ENCODE results near the gene TRMT2A.
"Not testable (repeated sequence)": the region's sequence is repeated elsewhere in the genome, so short reads cannot be mapped to it uniquely, and the experiment has no call there.

The TRMT2A gene, protein sequence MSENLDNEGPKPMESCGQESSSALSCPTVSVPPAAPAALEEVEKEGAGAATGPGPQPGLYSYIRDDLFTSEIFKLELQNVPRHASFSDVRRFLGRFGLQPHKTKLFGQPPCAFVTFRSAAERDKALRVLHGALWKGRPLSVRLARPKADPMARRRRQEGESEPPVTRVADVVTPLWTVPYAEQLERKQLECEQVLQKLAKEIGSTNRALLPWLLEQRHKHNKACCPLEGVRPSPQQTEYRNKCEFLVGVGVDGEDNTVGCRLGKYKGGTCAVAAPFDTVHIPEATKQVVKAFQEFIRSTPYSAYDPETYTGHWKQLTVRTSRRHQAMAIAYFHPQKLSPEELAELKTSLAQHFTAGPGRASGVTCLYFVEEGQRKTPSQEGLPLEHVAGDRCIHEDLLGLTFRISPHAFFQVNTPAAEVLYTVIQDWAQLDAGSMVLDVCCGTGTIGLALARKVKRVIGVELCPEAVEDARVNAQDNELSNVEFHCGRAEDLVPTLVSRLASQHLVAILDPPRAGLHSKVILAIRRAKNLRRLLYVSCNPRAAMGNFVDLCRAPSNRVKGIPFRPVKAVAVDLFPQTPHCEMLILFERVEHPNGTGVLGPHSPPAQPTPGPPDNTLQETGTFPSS

GRCh38 chr22:20116951-20117632, at the start of gene TRMT2A:
Gene TRMT2A (minus strand): TSS chr22:20117226. CDS start chr22:20116906, 320 bp downstream.
- peak; percentile 81 to 96 for DNase-seq

DNA sequence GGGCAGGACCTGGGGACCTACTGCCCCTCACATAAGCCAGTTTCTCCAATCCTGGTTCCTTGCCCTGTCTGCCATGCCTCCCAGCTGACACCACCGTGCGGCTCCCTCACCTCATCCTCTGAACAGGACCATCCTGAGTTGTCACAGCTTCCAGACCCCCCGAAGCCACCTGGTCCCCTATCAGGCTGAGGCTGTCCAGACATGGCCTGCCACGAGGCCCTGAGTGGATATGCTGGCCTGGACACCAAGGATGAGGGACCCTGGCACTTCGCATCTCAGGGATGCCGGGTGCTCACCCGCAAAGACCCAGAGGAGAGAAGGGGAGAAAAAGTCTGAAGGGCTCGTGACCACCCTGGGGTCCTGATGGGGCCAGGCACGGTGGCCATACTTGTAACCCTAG, 49.7 kb upstream of the TRMT2A start:
- DNase-seq, result no peak

- no peak for DNase-seq
These were observed 48.9 kb upstream of the TRMT2A start for GRCh38 chr22:20165913-20166312.

DNA sequence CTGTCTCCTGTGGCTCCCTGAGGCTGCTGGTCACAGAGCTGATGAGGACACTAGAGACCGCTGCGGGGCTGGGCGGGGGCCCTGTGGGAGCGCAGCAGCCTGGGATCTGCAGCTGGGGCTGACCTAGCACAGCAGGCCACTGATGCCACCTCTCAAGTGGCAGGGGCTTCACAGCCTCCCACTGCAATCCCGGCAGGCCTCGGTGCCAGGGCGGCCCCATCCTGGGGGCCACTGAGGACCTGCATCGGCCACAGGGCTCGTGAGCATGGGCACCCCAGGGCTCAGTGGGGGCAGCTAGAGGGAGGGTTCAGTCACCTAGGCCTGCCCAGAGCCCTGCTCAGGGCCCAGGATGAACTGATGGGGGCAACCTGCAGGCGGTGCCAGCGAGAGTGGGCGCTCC, 48.4 kb upstream of the TRMT2A start:
- DNase-seq, result no peak

DNA sequence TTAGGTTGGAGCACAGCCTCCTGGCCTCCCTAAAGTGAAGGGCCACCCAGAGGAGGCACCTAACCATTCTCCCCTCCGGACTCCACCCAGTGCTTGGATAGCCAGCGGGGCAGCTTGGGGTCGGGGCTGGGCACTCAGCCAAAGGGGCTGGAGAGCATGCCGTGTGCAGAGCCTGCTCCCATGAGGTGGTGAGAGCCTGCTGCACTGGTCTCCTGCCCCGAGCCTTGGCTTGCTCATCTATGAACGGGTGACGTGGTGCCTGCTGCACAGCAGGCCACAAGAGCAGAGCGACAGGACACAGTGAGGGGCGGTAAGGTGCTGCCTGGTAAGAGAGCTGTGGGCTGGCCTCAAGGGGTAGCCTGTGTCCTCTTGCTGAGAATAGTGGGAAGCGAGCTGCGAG, 47.8 kb upstream of the TRMT2A start:
- no peak for DNase-seq

DNA sequence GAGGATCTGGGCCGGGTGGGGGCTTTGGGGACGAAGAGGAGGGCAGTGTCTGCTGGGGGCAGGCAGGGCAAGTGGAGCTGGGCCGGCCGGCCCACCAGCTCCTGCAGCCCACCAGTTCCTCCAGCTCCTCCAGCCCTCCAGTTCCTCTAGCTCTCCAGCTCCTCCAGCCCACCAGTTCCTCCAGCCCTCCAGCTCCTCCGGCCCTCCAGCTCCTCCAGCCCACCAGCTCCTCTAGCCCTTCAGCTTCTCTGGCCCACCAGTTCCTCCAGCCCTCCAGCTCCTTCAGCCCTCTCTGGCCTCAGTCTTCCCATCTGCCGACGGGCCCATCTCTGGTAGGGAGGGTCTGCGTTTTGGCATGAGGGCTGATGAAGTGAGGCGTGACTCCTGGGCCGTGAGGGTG, 43.0 kb upstream of the TRMT2A start:
- DNase-seq, result no peak

GRCh38 chr22:20159531-20159930, 42.5 kb upstream of the TRMT2A start:
- not testable (repeated sequence) for DNase-seq

- peak in 1 of 2 experiments; percentile 27 for DNase-seq
These were observed 42.0 kb upstream of the TRMT2A start for GRCh38 chr22:20159076-20159475.

GRCh38 chr22:20158391-20159036, 41.5 kb upstream of the TRMT2A start:
- no peak for DNase-seq

DNA sequence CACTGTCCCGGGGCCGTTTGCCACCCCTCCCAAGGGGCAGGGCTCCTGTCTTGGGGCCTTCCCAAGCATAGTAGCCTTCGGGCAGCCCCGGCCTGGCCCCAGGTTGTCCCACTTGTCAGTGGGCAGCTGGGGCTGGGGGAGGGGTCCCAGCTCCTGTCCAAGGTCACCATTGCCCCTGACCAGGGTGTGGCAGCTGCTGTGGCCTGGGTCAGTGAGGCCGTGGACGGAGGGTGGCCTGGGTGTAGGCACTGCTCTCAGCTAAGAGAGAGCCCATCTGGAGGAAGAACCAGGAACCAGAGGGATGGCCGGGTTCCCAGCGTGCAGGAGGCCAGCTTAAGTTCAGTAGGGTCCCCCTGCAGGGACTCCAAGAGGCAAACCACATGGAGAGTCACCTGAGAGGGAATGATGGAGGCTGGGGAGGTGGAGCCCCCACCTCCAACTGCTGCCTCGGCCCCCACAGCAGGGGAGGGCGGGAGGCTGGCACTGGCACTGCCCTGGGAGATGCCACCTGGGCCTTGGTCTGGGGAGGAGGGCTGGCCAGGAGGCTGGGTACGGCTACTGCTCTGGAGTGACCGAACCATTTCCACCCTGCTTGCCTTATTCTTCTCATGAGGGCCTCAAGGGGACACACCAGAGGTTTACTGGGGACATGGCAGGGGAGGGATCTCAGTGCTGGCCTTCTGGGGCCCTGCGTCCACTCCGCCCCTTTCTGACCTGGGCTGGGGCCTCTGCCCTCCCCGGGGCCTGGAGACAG, 40.6 kb upstream of the TRMT2A start:
- DNase-seq, result no peak

- peak; percentile 38 to 75 for DNase-seq
These were observed 39.8 kb upstream of the TRMT2A start for GRCh38 chr22:20156611-20157429.

- no peak for DNase-seq
These were observed 39.0 kb upstream of the TRMT2A start for GRCh38 chr22:20156042-20156389.

GRCh38 chr22:20155330-20156041, 38.5 kb upstream of the TRMT2A start:
- peak in 1 of 2 experiments; percentile 74 for DNase-seq

DNA sequence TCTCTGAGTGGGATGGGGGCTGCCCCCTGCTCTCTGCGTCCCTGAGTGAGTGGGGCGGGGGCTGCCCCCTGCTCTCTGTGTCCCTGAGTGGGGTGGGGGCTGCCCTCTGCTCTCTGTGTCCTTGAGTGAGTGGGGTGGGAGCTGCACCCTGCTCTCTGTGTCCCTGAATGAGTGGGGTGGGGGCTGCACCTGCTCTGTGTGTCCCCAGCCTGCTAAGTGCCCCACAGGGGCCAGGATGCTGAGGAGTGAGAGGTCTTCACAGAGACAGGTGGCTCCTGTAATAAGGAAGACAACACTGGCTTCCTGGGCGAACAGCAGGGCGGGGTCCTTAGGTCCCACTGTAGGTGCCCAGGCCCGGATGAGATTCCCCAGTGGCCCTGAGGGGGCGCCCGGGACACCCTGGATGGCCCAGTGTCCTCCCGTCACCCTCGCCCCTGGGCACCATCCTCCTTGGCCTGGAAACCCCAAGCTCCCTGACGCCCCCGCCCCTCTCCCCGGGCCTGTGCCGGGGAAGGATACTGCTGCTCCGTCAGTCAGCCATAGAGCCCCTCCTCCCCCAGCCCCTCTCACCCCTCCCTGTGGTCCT, 37.7 kb upstream of the TRMT2A start:
- DNase-seq, result peak in 1 of 2 experiments; percentile 55

DNA sequence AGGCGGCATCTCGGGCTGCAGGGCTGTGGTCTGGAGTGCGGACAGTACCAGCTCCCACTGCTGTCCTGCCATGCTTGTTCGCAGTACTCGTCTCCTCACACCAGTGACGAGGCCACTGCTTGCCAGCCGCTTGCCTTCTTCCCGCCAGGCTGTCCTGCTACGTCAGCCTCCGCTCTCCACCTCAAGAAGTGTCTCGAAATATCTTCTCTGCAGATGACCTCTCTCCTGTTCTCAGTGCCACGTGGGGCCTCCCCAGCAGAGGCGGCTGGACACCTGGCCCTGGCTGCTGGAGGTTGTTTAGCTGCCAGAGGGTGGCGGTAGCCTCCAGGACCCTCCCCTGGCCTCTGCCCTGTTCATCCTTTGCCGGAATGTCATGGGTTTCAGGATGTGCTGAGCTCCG, 36.9 kb upstream of the TRMT2A start:
- DNase-seq, result no peak

GRCh38 chr22:20152464-20152890, 35.5 kb upstream of the TRMT2A start:
- no peak for DNase-seq

- no peak for DNase-seq
These were observed 34.2 kb upstream of the TRMT2A start for GRCh38 chr22:20151276-20151588.

- DNase-seq, result no peak
These were observed 33.6 kb upstream of the TRMT2A start, which contains the start of gene CCDC188 for GRCh38 chr22:20150381-20151275. Gene CCDC188 (minus strand): TSS chr22:20151055. CDS start chr22:20150986, 69 bp downstream.

Measured in NCI-H526 (cell line).